ENCODE measurements around the gene FUT4.

Gene FUT4

DNA sequence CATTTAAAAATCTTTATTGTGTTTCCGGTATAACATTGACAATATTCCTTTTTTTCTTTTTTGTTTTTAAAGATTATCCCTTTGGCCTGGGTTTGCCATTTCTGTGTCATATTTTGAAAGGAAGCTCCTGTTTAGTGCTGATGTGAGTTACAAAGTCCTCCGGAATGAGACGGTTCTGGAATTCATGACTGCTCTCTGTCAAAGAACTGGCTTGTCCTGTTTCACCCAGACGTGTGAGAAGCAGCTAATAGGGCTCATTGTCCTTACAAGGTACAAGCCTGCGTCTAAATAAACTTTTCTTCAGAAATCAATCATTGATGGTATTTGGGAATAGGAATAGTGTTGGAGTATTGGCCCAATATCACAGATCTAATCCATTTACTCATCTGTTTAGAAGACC is 43.3 kb downstream of the FUT4 start:
- FAIRE-seq, result no peak
- no peak for TF ChIP-seq POLR2A (IDR thresholded peaks at IDR 0.05; ENCODE audit: low read depth, low read length)
- DNase-seq (ENCODE audit: insufficient read length, low spot score), result no peak

DNA sequence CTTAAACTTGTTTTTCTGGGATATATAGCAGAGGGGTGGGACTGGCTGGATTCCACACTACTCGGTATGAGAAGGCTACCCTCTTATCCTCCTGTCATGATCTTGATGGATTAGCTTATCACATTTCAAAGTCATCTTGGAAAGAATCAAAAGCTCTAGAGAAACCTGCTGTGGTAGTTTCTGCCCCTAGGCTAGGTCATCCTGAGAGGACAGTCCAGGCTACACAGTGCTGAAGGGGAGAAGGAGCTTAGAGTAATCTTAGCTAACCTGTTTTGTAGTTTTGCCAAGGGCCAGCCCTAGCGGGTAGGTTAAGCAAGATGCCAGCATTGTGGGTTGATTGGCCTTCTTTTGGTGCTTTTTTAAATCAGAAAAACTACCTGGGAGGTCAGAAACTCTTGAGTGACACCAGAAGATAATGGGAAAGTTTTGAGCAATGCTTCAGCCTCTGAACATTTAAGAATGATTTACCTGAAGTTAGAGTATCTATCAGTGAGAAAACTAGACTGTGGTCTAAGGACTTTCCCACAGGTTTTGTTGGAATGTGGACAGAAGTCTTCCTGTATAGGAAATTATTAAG is 44.7 kb downstream of the FUT4 start:
- TF ChIP-seq POLR2A (IDR thresholded peaks at IDR 0.05; ENCODE audit: low read depth, low read length), result no peak
- DNase-seq (ENCODE audit: insufficient read length, low spot score) (no peak), FAIRE-seq (no peak)

DNA sequence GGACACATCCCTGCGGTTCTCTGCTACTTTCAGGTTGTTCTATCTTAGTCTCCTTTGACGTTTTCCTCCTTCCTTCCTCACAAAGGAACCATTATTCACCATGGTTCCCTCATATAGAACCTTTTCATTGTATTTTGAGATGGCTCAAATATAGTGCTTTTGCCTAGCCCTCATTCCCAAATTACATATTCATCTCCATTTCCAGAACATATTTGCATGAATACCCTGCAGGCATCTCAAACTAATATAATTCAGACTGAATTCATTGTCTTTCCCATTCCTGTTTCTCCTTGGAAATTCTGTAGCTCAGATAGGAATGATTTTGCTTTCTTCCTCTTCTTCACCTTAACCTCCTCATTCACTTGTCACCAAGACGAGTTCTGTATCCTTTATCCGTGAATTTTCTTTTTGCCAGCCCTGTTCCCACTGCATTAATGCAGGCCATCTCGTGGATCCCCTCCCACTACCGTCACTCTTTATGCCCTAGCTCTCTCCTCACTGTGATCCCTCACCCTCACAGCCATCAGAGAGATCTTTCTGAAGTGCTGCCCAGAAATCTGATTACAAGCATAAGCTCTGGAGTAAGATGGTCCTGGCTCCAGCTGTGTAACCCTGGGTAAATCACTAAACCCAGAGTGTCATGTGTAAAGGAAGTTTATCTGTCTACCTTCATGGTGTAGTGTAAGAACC is 46.8 kb downstream of the FUT4 start:
- no peak for DNase-seq (ENCODE audit: insufficient read length, low spot score)
- no peak for TF ChIP-seq POLR2A (IDR thresholded peaks at IDR 0.05; ENCODE audit: low read depth, low read length)
- FAIRE-seq, result no peak

DNA sequence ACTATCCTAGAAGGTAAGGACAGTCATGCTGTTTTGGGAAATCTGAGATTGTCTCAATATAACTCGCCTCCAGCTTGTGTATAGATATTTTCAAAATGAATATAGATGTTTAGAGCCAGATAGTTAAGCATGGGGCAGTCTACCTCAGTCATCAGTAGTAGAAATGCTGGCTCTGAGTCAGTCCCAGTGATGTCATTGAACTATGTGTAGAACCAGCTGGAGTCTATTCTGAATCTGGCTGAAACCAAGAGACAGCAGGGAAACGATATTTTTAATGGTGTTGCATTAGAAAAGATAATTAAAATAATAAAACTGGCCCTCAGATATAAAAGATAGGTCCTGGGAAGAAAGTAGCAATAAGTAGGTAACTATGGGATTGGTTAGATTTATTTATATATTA is 49.3 kb downstream of the FUT4 start:
- FAIRE-seq (no peak), DNase-seq (ENCODE audit: insufficient read length, low spot score) (peak; percentile 3)
- no peak for TF ChIP-seq POLR2A (IDR thresholded peaks at IDR 0.05; ENCODE audit: low read depth, low read length)

DNA sequence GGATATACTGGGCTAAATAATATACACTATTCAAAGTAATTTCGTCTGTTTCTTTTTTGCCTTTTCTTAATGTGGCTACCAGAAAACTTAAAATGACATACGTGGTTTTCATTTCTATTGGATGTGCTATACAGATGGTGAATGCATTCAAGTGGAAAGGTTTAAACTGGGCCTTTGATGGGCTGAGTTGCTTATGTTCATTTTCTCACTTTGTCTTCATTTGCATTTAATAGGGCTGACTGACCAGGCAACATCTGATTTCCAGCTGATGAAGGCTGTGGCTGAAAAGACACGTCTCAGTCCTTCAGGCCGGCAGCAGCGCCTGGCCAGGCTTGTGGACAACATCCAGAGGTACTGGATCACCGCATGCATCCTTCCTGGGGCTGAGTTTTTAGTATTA is 51.4 kb downstream of the FUT4 start:
- DNase-seq (ENCODE audit: insufficient read length, low spot score) (no peak), FAIRE-seq (no peak)
- no peak for TF ChIP-seq POLR2A (IDR thresholded peaks at IDR 0.05; ENCODE audit: low read depth, low read length)

DNA sequence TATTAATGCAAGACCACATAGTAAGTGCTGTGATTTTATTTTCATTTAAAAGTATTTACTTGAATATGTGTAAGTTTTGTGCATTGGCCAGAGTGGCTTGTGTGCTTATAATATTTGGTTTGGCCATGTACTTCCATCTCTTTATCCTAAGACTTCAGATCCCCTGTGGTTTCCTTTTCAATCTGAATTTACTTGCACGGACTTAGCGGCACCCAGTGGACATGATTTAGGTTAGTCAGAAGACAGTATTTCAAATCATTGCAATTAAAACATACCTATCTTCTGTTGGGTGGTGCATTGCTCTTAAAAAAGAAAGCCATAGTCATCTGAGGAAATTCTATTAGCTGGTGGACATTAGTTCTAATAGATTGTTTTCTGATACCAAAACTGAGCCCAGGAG is 54.2 kb downstream of the FUT4 start:
- no peak for TF ChIP-seq POLR2A (IDR thresholded peaks at IDR 0.05; ENCODE audit: low read depth, low read length)
- DNase-seq (ENCODE audit: insufficient read length, low spot score) (no peak), FAIRE-seq (no peak)
